Right lobe of liver (tissue), 6 donors: Measurements from ENCODE around the gene ELFN1. TPM values are rescaled to one million over a fixed set of nuclear protein-coding genes. Genes with fewer than 3 reads are reported as not detected.

ENCODE experiments used
- ATAC-seq, 4 donors: fragments of 200-7000 bp; cut with Tn5 transposase; one replicate each; pipeline ENCODE4 v1.9.1; 2020; ENCODE audit warnings: mild to moderate bottlenecking in 4 of 4, moderate library complexity in 4 of 4
- DNase-seq, 3 donors: peaks; one replicate each; pipeline ENCODE4 v3.0.0-alpha.2; 2020
- H3K27ac ChIP-seq, 3 donors: fragments of 200-600 bp; one replicate each; pipeline ENCODE4 v1.8.0; 2022
- H3K27me3 ChIP-seq, 2 donors: fragments of 200-600 bp; one replicate each; pipeline ENCODE4 v1.8.0; 2022
- H3K36me3 ChIP-seq, 4 donors: fragments of 200-600 bp; sonication (generic) in 1 of 4; one replicate each; pipeline versions ENCODE4 v1.5.1 to v1.8.0; 2017 to 2022; ENCODE audit warnings: control low read depth in 1 of 4
- H3K4me1 ChIP-seq, 4 donors: fragments of 200-600 bp; sonication (generic) in 1 of 4; one replicate each; pipeline versions ENCODE4 v1.5.1 to v1.8.0; 2017 to 2022; ENCODE audit warnings: control low read depth in 1 of 4
- H3K4me3 ChIP-seq, 3 donors: fragments of 200-600 bp; one replicate each; pipeline ENCODE4 v1.8.0; 2022
- H3K9me3 ChIP-seq, 4 donors: fragments of 200-600 bp; sonication (generic) in 1 of 4; one replicate each; pipeline versions ENCODE4 v1.5.1 to v1.8.0; 2017 to 2022; ENCODE audit warnings: control low read depth in 1 of 4
- POLR2A ChIP-seq: fragments of 450-650 bp; IDR thresholded peaks from one replicate; pipeline ENCODE4 v1.6.1; 2017; ENCODE audit warnings: antibody characterized with exemption, mild to moderate bottlenecking
- WGBS: methylation state at CpG from one replicate; pipeline ENCODE4 v1.1.6; 2018; ENCODE audit warnings: low coverage, low lambda C conversion rate; ENCODE audit not compliant: insufficient coverage; ENCODE audit errors: missing lambda C conversion rate; 5-methylcytosine and 5-hydroxymethylcytosine counted together
- intact Hi-C, 2 donors: fragments of 100-400 bp; cut with DNase I; formaldehyde crosslinking; loops; one replicate each; pipeline versions ENCODE4 v1.11.2 to v1.14.1; 2022
- total RNA-seq, 6 experiments: library from RNA; depleted of rRNA in 2 of 6; stranded (reverse); fragments of >200 nt in 2 of 6; fragmentation: NEBNext Ultra II Directional in 3 of 6; extraction: Animal tissue kit (Norgen Biotek cat#: 25700) in 3 of 6; gene quantifications; one replicate each; pipeline versions ENCODE4 v1.1.0 to v1.2.4, GENCODE V29; 2016 to 2023
- TF ChIP-seq, protein P1 (sequence below), 4 donors: fragments of 200-600 bp in 3 of 4; fragments of 450-650 bp in 1 of 4; IDR thresholded peaks; one replicate each; pipeline versions ENCODE4 v1.5.1 to v1.8.0; 2016 to 2022; ENCODE audit warnings: antibody characterized with exemption in 4 of 4, mild to moderate bottlenecking in 2 of 4
- donor health status: DM: no; HTN: yes; CAD: no.
- donor health status: DM: no; HTN: no; CAD: no.
- donor health status: DM: no; HTN: no; CAD: no.
- donor health status: DM: no; HTN: yes; CAD: no.
- donor health status: DM: no; HTN: yes; CAD: no.

The ELFN1 gene
- total RNA-seq, 6 experiments from 2014 or later, result 5.4 to 13.0 (median 7.5) TPM

- Histone ChIP-seq H3K9me3 (no peaks in the 10 kb centered on the region), H3K27me3 (no peaks in the 10 kb centered on the region), H3K36me3 (no peaks in the 10 kb centered on the region), H3K4me3 (no peak overlapping the region), H3K27ac (no peak overlapping the region), H3K4me1 (no peaks in the 10 kb centered on the region)
- DNase-seq (no peak), ATAC-seq (no peak)
- 94% methylated on average over 9 of the region's 13 CpGs for WGBS
- intact Hi-C loops, result no loop called here
- no peak for TF ChIP-seq POLR2A
- TF ChIP-seq, protein P1, sequence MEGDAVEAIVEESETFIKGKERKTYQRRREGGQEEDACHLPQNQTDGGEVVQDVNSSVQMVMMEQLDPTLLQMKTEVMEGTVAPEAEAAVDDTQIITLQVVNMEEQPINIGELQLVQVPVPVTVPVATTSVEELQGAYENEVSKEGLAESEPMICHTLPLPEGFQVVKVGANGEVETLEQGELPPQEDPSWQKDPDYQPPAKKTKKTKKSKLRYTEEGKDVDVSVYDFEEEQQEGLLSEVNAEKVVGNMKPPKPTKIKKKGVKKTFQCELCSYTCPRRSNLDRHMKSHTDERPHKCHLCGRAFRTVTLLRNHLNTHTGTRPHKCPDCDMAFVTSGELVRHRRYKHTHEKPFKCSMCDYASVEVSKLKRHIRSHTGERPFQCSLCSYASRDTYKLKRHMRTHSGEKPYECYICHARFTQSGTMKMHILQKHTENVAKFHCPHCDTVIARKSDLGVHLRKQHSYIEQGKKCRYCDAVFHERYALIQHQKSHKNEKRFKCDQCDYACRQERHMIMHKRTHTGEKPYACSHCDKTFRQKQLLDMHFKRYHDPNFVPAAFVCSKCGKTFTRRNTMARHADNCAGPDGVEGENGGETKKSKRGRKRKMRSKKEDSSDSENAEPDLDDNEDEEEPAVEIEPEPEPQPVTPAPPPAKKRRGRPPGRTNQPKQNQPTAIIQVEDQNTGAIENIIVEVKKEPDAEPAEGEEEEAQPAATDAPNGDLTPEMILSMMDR (IDR thresholded peaks at IDR 0.05), result no peak
These were observed 95.3 kb downstream of the ELFN1 start for GRCh38 chr7:1765336-1765735.

DNA sequence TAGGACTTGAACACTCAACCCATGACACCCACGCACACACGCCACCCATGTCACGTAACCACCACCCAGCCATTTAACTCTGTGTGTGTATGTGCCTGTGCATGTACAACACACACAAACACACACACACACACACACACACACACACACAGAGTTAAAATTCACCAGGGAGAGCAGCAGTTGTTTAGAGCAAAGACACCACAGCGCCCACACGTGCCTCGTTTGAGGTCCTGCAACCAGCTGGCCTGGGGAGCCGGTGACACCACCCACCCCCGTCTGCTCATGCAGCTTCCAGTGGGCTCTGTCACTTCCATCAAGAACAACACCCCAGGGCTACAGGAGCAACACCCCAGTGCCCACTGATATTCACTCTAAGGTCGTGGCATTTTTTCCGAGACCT lies 97.4 kb downstream of the ELFN1 start:
- Histone ChIP-seq H3K36me3 (no peaks in the 10 kb centered on the region), H3K27ac (no peak overlapping the region), H3K27me3 (no peaks in the 10 kb centered on the region), H3K9me3 (no peaks in the 10 kb centered on the region), H3K4me3 (no peak overlapping the region), H3K4me1 (no peaks in the 10 kb centered on the region)
- DNase-seq (no peak), ATAC-seq (no peak)
- intact Hi-C loops, result no loop called here
- TF ChIP-seq POLR2A, result no peak
- TF ChIP-seq, protein P1 (IDR thresholded peaks at IDR 0.05), result no peak
- 59% methylated on average over 10 of the region's 10 CpGs for WGBS

GRCh38 chr7:1768832-1769231 lies 98.8 kb downstream of the ELFN1 start:
- Histone ChIP-seq H3K9me3 (no peaks in the 10 kb centered on the region), H3K4me1 (no peaks in the 10 kb centered on the region), H3K36me3 (no peaks in the 10 kb centered on the region), H3K27me3 (no peaks in the 10 kb centered on the region), H3K4me3 (no peak overlapping the region), H3K27ac (no peak overlapping the region)
- no peak for TF ChIP-seq POLR2A
- TF ChIP-seq, protein P1 (IDR thresholded peaks at IDR 0.05), result no peak
- 83% methylated on average over 6 of the region's 7 CpGs for WGBS
- no peak for DNase-seq
- ATAC-seq, result no peak
- intact Hi-C loops, result no loop called here

- H3K4me3 ChIP-seq, result no peak overlapping the region
- no peak overlapping the region for H3K27ac ChIP-seq
- DNase-seq, result no peak
- no peak for ATAC-seq
- H3K27me3 ChIP-seq, result no peaks in the 10 kb centered on the region
- TF ChIP-seq POLR2A, result no peak
- TF ChIP-seq, protein P1 (IDR thresholded peaks at IDR 0.05), result no peak
- H3K9me3 ChIP-seq, result no peaks in the 10 kb centered on the region
- no peaks in the 10 kb centered on the region for H3K36me3 ChIP-seq
- 92% methylated on average over 36 of the region's 54 CpGs for WGBS
- H3K4me1 ChIP-seq, result no peaks in the 10 kb centered on the region
- intact Hi-C loops, result no loop called here
These were observed 99.5 kb downstream of the ELFN1 start for GRCh38 chr7:1769286-1770200.
